ENCODE results near the gene PDCL2. TPM values are rescaled to one million over a fixed set of nuclear protein-coding genes. Genes with fewer than 3 reads are reported as not detected.

Gene PDCL2
- total and polyA plus RNA-seq, 10 of the 15 experiments (the other 5 are each of a cell fraction or from before 2014, with no cell fraction given), result not detected

DNA sequence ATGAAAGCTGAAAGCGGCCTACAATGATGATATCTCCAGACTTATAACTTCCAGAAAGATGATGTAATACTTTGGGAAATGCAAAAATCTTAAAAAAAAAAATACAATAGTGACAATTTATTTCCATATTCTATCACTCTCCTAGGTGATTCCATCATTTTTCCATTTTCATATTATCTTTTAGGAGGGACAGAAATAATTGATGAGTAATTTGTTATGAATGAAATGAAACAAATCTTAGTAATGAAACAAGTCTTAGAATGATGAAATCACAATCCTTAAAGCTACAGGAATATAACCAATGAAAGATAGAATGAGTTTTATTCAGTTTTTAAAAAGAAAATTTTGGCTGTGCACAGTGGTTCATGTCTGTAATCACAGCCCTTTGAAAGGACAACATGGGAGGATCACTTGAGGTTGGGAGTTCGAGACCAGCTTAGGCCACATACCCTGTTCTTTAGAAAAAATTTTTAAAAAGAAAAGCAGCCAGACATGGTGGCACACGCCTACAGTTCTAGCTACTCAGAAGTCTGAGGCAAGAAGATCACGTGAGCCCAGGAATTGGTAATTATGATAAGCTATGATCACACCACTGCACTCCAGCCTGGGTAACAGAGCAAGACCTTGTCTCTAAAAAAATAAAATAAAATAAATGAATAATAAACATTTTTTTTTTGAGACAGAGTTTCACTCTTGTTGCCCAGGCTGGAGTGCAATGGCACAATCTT lies 67.0 kb downstream of the PDCL2 start:
- ChIA-PET SMC1A (ENCODE audit: uncharacterized antibody, unreplicated experiment) (interaction anchor here (0.7 to 1.1 kb wide), 3 partner anchors 70 to 101 kb away, joined by 3 to 4 read pairs (median 3); no protein-coding TSS in a partner anchor), CTCF (no interaction called here), RAD21 (ENCODE audit: unreplicated experiment) (no interaction called here), POLR2A (no interaction called here)
- H2AFZ ChIP-seq (ENCODE audit: control insufficient read depth, low read depth, low read length), result no peak overlapping the region
- H3K27ac ChIP-seq (ENCODE audit: control insufficient read depth, insufficient read depth), result no peak overlapping the region
- no peak for ATAC-seq
- no peak for FAIRE-seq
- no peaks in the 10 kb centered on the region; a peak in 1 of 4 replicates for H3K36me3 ChIP-seq (ENCODE audit: control insufficient read depth in 2 of 2, insufficient read depth in 2 of 2, low read length in 1 of 2)
- no TSS peak for BruUV-seq (replicated peaks)
- H3K4me3 ChIP-seq, result no peak overlapping the region
- no peak overlapping the region for H3K9ac ChIP-seq (ENCODE audit: control insufficient read depth, insufficient read depth, low read length)
- intact Hi-C loops (cut with micrococcal nuclease; ENCODE audit: unreplicated experiment) (no loop called here), in situ Hi-C loops (cut with MboI) (no loop called here)
- 100% methylated on average over 4 of the region's 4 CpGs for WGBS (ENCODE audit: insufficient coverage, insufficient replicate concordance, low lambda C conversion rate, missing lambda C conversion rate)
- H4K20me1 ChIP-seq (ENCODE audit: control insufficient read depth, insufficient read depth), result no peaks in the 10 kb centered on the region
- H3K9me3 ChIP-seq (replicated peaks; ENCODE audit: control insufficient read depth, insufficient read depth, low read length), result peaks cover 2% of the 10 kb centered on the region; the same call in 2 of the 3 replicates
- no peaks in the 10 kb centered on the region for H3K4me1 ChIP-seq (ENCODE audit: control insufficient read depth, insufficient read depth, low read length)
- H3K79me2 ChIP-seq (ENCODE audit: control insufficient read depth, insufficient read depth, low read length), result peaks cover 1% of the 10 kb centered on the region
- H3K4me2 ChIP-seq (ENCODE audit: control insufficient read depth, insufficient read depth), result no peak overlapping the region
- no peak for DNase-seq (ENCODE audit: low read depth, low spot score)
- no peaks in the 10 kb centered on the region for H3K27me3 ChIP-seq (replicated peaks in 1 of 2; ENCODE audit: control insufficient read depth in 2 of 2, insufficient read depth in 2 of 2, low read length in 1 of 2)
- TF ChIP-seq BHLHE40 (IDR thresholded peaks at IDR 0.05; ENCODE audit: borderline replicate concordance in 1 of 2, low read depth in 2 of 2, low read length in 1 of 2), result no peak
- no peak for TF ChIP-seq RAD51 (IDR thresholded peaks at IDR 0.05)
- TF ChIP-seq, protein P1, sequence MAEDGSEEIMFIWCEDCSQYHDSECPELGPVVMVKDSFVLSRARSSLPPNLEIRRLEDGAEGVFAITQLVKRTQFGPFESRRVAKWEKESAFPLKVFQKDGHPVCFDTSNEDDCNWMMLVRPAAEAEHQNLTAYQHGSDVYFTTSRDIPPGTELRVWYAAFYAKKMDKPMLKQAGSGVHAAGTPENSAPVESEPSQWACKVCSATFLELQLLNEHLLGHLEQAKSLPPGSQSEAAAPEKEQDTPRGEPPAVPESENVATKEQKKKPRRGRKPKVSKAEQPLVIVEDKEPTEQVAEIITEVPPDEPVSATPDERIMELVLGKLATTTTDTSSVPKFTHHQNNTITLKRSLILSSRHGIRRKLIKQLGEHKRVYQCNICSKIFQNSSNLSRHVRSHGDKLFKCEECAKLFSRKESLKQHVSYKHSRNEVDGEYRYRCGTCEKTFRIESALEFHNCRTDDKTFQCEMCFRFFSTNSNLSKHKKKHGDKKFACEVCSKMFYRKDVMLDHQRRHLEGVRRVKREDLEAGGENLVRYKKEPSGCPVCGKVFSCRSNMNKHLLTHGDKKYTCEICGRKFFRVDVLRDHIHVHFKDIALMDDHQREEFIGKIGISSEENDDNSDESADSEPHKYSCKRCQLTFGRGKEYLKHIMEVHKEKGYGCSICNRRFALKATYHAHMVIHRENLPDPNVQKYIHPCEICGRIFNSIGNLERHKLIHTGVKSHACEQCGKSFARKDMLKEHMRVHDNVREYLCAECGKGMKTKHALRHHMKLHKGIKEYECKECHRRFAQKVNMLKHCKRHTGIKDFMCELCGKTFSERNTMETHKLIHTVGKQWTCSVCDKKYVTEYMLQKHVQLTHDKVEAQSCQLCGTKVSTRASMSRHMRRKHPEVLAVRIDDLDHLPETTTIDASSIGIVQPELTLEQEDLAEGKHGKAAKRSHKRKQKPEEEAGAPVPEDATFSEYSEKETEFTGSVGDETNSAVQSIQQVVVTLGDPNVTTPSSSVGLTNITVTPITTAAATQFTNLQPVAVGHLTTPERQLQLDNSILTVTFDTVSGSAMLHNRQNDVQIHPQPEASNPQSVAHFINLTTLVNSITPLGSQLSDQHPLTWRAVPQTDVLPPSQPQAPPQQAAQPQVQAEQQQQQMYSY (CRISPR knock-in tag; IDR thresholded peaks at IDR 0.05), result no peak
- TF ChIP-seq ZZZ3 (IDR thresholded peaks at IDR 0.05; ENCODE audit: control insufficient read depth, insufficient read length, low read depth), result no peak
- TF ChIP-seq, protein P2, sequence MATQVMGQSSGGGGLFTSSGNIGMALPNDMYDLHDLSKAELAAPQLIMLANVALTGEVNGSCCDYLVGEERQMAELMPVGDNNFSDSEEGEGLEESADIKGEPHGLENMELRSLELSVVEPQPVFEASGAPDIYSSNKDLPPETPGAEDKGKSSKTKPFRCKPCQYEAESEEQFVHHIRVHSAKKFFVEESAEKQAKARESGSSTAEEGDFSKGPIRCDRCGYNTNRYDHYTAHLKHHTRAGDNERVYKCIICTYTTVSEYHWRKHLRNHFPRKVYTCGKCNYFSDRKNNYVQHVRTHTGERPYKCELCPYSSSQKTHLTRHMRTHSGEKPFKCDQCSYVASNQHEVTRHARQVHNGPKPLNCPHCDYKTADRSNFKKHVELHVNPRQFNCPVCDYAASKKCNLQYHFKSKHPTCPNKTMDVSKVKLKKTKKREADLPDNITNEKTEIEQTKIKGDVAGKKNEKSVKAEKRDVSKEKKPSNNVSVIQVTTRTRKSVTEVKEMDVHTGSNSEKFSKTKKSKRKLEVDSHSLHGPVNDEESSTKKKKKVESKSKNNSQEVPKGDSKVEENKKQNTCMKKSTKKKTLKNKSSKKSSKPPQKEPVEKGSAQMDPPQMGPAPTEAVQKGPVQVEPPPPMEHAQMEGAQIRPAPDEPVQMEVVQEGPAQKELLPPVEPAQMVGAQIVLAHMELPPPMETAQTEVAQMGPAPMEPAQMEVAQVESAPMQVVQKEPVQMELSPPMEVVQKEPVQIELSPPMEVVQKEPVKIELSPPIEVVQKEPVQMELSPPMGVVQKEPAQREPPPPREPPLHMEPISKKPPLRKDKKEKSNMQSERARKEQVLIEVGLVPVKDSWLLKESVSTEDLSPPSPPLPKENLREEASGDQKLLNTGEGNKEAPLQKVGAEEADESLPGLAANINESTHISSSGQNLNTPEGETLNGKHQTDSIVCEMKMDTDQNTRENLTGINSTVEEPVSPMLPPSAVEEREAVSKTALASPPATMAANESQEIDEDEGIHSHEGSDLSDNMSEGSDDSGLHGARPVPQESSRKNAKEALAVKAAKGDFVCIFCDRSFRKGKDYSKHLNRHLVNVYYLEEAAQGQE (IDR thresholded peaks at IDR 0.05; ENCODE audit: low read depth, low read length), result no peak
- no peak for TF ChIP-seq RAD21 (IDR thresholded peaks at IDR 0.05; ENCODE audit: insufficient read depth, low read depth, low read length)
- no peak for TF ChIP-seq EP300 (IDR thresholded peaks at IDR 0.05; ENCODE audit: borderline replicate concordance in 1 of 2, control insufficient read depth in 1 of 2, low read depth in 2 of 2, low read length in 2 of 2)
- no peak for TF ChIP-seq PAX5 (IDR thresholded peaks at IDR 0.05; ENCODE audit: borderline replicate concordance, low read depth, low read length)
- TF ChIP-seq FOXM1 (IDR thresholded peaks at IDR 0.05; ENCODE audit: low read depth, low read length), result no peak
- no peak for TF ChIP-seq MYB (IDR thresholded peaks at IDR 0.05; ENCODE audit: borderline replicate concordance, low read depth, low read length)
- no peak for TF ChIP-seq TCF3 (IDR thresholded peaks at IDR 0.05; ENCODE audit: borderline replicate concordance, insufficient read depth, low read depth, low read length)
- TF ChIP-seq CHD1 (IDR thresholded peaks at IDR 0.05; ENCODE audit: low read depth, low read length), result no peak
- TF ChIP-seq MYC (IDR thresholded peaks at IDR 0.05; ENCODE audit: insufficient read depth, insufficient read length, insufficient replicate concordance, low read length, severe bottlenecking), result no peak
